ENCODE data around the gene NEK11.
A peak's percentile ranks its signal among the peaks of the same experiment; 100 is the strongest.

NEK11 gene

GRCh38 chr3:131232711-131233267 lies 206.1 kb downstream of the NEK11 start:
- peak overlapping the region; percentile 38 for H3K27ac Mint-ChIP-seq
- DNase-seq, result no peak
- no peaks in the 10 kb centered on the region for H3K27me3 Mint-ChIP-seq (ENCODE audit: low read depth, poor library complexity)
- no peak overlapping the region for H3K4me3 Mint-ChIP-seq
- H3K4me1 Mint-ChIP-seq, result peaks cover 37% of the 10 kb centered on the region
- H3K36me3 Mint-ChIP-seq (ENCODE audit: low read depth), result no peaks in the 10 kb centered on the region
- H3K9me3 Mint-ChIP-seq, result no peaks in the 10 kb centered on the region
- no peak for TF ChIP-seq CTCF (IDR thresholded peaks at IDR 0.05)

GRCh38 chr3:131233900-131234668 lies 207.4 kb downstream of the NEK11 start:
- peaks cover 37% of the 10 kb centered on the region for H3K4me1 Mint-ChIP-seq

GRCh38 chr3:131236421-131236820 lies 209.7 kb downstream of the NEK11 start:
- no peak for TF ChIP-seq CTCF (IDR thresholded peaks at IDR 0.05)
- DNase-seq, result no peak
- no peaks in the 10 kb centered on the region for H3K36me3 Mint-ChIP-seq (ENCODE audit: low read depth)
- no peaks in the 10 kb centered on the region for H3K27me3 Mint-ChIP-seq (ENCODE audit: low read depth, poor library complexity)
- no peak overlapping the region for H3K27ac Mint-ChIP-seq
- H3K4me1 Mint-ChIP-seq, result peaks cover 37% of the 10 kb centered on the region
- no peak overlapping the region for H3K4me3 Mint-ChIP-seq
- H3K9me3 Mint-ChIP-seq, result no peaks in the 10 kb centered on the region

More at GRCh38 chr3:131233900-131234668, 207.4 kb downstream of the NEK11 start:
- Mint-ChIP-seq H3K27ac (no peak overlapping the region), H3K36me3 (ENCODE audit: low read depth) (no peaks in the 10 kb centered on the region), H3K4me3 (no peak overlapping the region), H3K27me3 (ENCODE audit: low read depth, poor library complexity) (no peaks in the 10 kb centered on the region), H3K9me3 (no peaks in the 10 kb centered on the region)
- no peak for TF ChIP-seq CTCF (IDR thresholded peaks at IDR 0.05)
- DNase-seq, result no peak

GRCh38 chr3:131238496-131238895 lies 211.8 kb downstream of the NEK11 start:
- Mint-ChIP-seq H3K9me3 (no peaks in the 10 kb centered on the region), H3K36me3 (ENCODE audit: low read depth) (no peaks in the 10 kb centered on the region), H3K27me3 (ENCODE audit: low read depth, poor library complexity) (no peaks in the 10 kb centered on the region), H3K4me3 (no peak overlapping the region), H3K4me1 (peaks cover 17% of the 10 kb centered on the region), H3K27ac (no peak overlapping the region)
- TF ChIP-seq CTCF (IDR thresholded peaks at IDR 0.05), result no peak
- DNase-seq, result no peak

- H3K9me3 Mint-ChIP-seq, result no peaks in the 10 kb centered on the region
- no peak overlapping the region for H3K27ac Mint-ChIP-seq
- no peak for TF ChIP-seq CTCF (IDR thresholded peaks at IDR 0.05)
- no peak for DNase-seq
- H3K4me3 Mint-ChIP-seq, result no peak overlapping the region
- H3K4me1 Mint-ChIP-seq, result peaks cover 15% of the 10 kb centered on the region
- no peaks in the 10 kb centered on the region for H3K36me3 Mint-ChIP-seq (ENCODE audit: low read depth)
- no peaks in the 10 kb centered on the region for H3K27me3 Mint-ChIP-seq (ENCODE audit: low read depth, poor library complexity)
Measured at GRCh38 chr3:131239267-131239666, 212.6 kb downstream of the NEK11 start.

- H3K36me3 Mint-ChIP-seq (ENCODE audit: low read depth), result no peaks in the 10 kb centered on the region
- peaks cover 4% of the 10 kb centered on the region for H3K27me3 Mint-ChIP-seq (ENCODE audit: low read depth, poor library complexity)
- H3K4me1 Mint-ChIP-seq, result no peaks in the 10 kb centered on the region
- H3K9me3 Mint-ChIP-seq, result no peaks in the 10 kb centered on the region
- no peak for DNase-seq
- TF ChIP-seq CTCF (IDR thresholded peaks at IDR 0.05), result no peak
- no peak overlapping the region for H3K27ac Mint-ChIP-seq
- no peak overlapping the region for H3K4me3 Mint-ChIP-seq
Measured at GRCh38 chr3:131242201-131242600, 215.5 kb downstream of the NEK11 start.
